HG03280 (cell line): ENCODE data around the gene ALKBH3.

Source experiments
- ATAC-seq: cut with Tn5 transposase; IDR thresholded peaks from one replicate; pipeline ENCODE4 v1.9.1; 2021; ENCODE audit warnings: mild to moderate bottlenecking, moderate library complexity; ENCODE audit not compliant: unreplicated experiment

ALKBH3 gene

GRCh38 chr11:43936076-43936475 is 55.4 kb downstream of the ALKBH3 start:
- ATAC-seq = no peak

GRCh38 chr11:43937434-43938411 is 57.1 kb downstream of the ALKBH3 start:
- ATAC-seq = no peak

- ATAC-seq = no peak
Measured at GRCh38 chr11:43941257-43941994, 60.8 kb downstream of the ALKBH3 start.

GRCh38 chr11:43942662-43943371 is 62.2 kb downstream of the ALKBH3 start:
- no peak for ATAC-seq

- ATAC-seq = no peak
Measured at GRCh38 chr11:43943372-43943930, 62.8 kb downstream of the ALKBH3 start.

- no peak for ATAC-seq
Measured at GRCh38 chr11:43943931-43944751, 63.5 kb downstream of the ALKBH3 start.

GRCh38 chr11:43944761-43945311 is 64.2 kb downstream of the ALKBH3 start:
- ATAC-seq = no peak

- ATAC-seq = no peak
Measured at GRCh38 chr11:43947003-43947500, 66.4 kb downstream of the ALKBH3 start.

- ATAC-seq = no peak
Measured at GRCh38 chr11:43947815-43948214, 67.2 kb downstream of the ALKBH3 start.

- no peak for ATAC-seq
Measured at GRCh38 chr11:43948341-43949225, 68.0 kb downstream of the ALKBH3 start.

GRCh38 chr11:43950311-43950855 is 69.8 kb downstream of the ALKBH3 start:
- no peak for ATAC-seq

- no peak for ATAC-seq
Measured at GRCh38 chr11:43951231-43951630, 70.6 kb downstream of the ALKBH3 start.

GRCh38 chr11:43952020-43952400 is 71.4 kb downstream of the ALKBH3 start:
- ATAC-seq = no peak

- no peak for ATAC-seq
Measured at GRCh38 chr11:43952401-43953342, 72.0 kb downstream of the ALKBH3 start.

- ATAC-seq = no peak
Measured at GRCh38 chr11:43953521-43953920, 72.9 kb downstream of the ALKBH3 start.

GRCh38 chr11:43954241-43954640 is 73.6 kb downstream of the ALKBH3 start:
- ATAC-seq = no peak
